Mesothelial cell of epicardium (in vitro differentiated cells): ENCODE measurements around the gene APOL2. TPM values are rescaled to one million over a fixed set of nuclear protein-coding genes. Genes with fewer than 3 reads are reported as not detected.

Source experiments
- DNase-seq, 2 experiments: peaks; one replicate each; pipeline ENCODE4 v3.0.0; 2021; ENCODE audit warnings: low spot score in 2 of 2; ENCODE audit not compliant: unreplicated experiment in 2 of 2
- H3K27ac Mint-ChIP-seq: 2 replicates; pipeline ENCODE4 v1.8.0; 2021; ENCODE audit warnings: mixed read lengths
- H3K27me3 Mint-ChIP-seq: 2 replicates; pipeline ENCODE4 v1.8.0; 2021; ENCODE audit warnings: low read depth, mixed read lengths
- H3K36me3 Mint-ChIP-seq: 2 replicates; pipeline ENCODE4 v1.8.0; 2021; ENCODE audit warnings: mixed read lengths
- H3K4me1 Mint-ChIP-seq: 2 replicates; pipeline ENCODE4 v1.8.0; 2021; ENCODE audit warnings: mixed read lengths
- H3K4me3 Mint-ChIP-seq: 2 replicates; pipeline ENCODE4 v1.8.0; 2021; ENCODE audit warnings: mild to moderate bottlenecking, moderate library complexity, mixed read lengths
- H3K9me3 Mint-ChIP-seq: 2 replicates; pipeline ENCODE4 v1.8.0; 2021; ENCODE audit warnings: mixed read lengths
- total RNA-seq: library from RNA; stranded (reverse); gene quantifications from 3 replicates; pipeline ENCODE4 v1.2.1, GENCODE V29; 2021
- TF ChIP-seq, protein P1 (sequence below): fragments of 200-600 bp; sonication (generic); IDR thresholded peaks from one replicate; pipeline ENCODE4 v1.5.0; 2021; ENCODE audit warnings: antibody characterized with exemption; ENCODE audit not compliant: unreplicated experiment

APOL2 gene
- total RNA-seq, 1 donor from 2014 or later: 55.5 TPM

DNA sequence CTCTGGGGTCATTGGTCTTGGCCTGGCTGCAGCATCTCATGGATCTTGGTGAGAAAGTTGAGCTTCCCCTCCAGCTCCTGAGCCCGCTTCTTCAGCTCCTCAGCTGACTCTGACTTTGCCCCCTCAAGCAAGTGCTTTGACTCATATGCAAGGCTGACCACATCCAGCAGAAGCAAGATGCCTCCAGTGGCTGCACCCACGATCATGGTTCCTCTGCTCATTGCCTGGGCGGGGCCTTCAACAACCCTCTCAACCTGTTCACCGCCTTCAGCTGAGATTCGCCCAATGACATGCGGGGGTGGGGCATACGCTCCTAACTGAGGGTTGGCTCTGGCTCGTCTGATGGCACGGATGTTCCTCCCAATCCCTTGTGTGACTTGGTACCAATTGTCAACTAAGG, 11.9 kb downstream of the APOL2 start:
- Mint-ChIP-seq H3K4me3 (no peak overlapping the region), H3K36me3 (peaks cover 50% of the 10 kb centered on the region), H3K4me1 (peaks cover 32% of the 10 kb centered on the region), H3K27ac (no peak overlapping the region), H3K9me3 (no peaks in the 10 kb centered on the region), H3K27me3 (no peaks in the 10 kb centered on the region)
- TF ChIP-seq, protein P1, sequence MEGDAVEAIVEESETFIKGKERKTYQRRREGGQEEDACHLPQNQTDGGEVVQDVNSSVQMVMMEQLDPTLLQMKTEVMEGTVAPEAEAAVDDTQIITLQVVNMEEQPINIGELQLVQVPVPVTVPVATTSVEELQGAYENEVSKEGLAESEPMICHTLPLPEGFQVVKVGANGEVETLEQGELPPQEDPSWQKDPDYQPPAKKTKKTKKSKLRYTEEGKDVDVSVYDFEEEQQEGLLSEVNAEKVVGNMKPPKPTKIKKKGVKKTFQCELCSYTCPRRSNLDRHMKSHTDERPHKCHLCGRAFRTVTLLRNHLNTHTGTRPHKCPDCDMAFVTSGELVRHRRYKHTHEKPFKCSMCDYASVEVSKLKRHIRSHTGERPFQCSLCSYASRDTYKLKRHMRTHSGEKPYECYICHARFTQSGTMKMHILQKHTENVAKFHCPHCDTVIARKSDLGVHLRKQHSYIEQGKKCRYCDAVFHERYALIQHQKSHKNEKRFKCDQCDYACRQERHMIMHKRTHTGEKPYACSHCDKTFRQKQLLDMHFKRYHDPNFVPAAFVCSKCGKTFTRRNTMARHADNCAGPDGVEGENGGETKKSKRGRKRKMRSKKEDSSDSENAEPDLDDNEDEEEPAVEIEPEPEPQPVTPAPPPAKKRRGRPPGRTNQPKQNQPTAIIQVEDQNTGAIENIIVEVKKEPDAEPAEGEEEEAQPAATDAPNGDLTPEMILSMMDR: no peak
- DNase-seq: no peak

DNA sequence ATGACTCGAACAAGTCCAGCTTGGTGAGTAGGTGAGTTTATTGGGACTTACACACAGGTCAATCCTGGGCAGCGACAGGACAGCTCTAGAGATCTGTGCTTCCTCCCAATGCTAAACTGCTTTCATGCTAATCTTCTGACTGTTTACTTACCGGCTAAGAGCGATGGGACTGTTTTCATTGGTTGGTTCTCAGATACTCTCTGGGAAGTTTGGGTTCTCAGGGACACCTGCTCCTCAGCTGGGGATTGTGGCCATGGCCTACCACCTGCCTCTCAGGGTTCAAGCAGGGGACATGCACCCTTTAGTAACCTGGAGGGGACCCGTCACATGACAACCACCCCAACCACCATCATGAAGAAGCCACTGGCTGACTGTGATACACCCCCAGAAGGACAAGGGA, 13.1 kb downstream of the APOL2 start:
- no peak for DNase-seq
- no peak overlapping the region for H3K27ac Mint-ChIP-seq
- TF ChIP-seq, protein P1: no peak
- no peak overlapping the region for H3K4me3 Mint-ChIP-seq
- no peaks in the 10 kb centered on the region for H3K27me3 Mint-ChIP-seq
- peaks cover 41% of the 10 kb centered on the region for H3K36me3 Mint-ChIP-seq
- peaks cover 37% of the 10 kb centered on the region for H3K4me1 Mint-ChIP-seq
- no peaks in the 10 kb centered on the region for H3K9me3 Mint-ChIP-seq

DNA sequence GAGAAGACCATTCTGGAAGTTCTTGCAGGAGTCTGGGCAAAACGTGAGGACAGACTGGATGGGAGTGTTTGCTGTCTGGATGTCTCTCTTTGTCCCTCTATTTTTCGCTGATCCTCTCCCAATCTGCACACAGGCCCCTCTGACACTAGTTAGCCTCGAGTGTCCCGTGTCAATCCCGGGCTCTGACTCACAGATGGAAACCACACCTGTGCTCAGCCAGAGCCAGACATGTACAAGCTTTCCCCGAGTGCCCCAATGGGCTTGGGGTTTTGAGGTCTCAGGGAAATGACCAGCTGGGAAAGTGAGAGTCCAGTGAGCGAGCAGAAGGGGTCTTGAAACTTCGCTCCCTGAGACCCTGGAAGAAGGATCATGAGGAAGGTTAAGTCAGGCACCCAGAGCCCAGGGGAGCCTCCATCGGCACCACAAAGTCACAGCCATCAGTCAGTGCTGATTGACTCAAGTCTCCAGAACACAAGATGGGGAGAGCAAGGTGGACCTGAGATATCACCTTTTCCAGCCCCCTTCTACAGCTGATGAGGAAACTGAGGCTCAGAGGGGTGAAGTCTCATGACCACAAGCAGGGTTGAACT, 13.9 kb downstream of the APOL2 start:
- Mint-ChIP-seq H3K27me3 (no peaks in the 10 kb centered on the region), H3K36me3 (peaks cover 34% of the 10 kb centered on the region), H3K9me3 (no peaks in the 10 kb centered on the region), H3K4me1 (peaks cover 42% of the 10 kb centered on the region), H3K27ac (no peak overlapping the region), H3K4me3 (no peak overlapping the region)
- TF ChIP-seq, protein P1: no peak
- DNase-seq: no peak

DNA sequence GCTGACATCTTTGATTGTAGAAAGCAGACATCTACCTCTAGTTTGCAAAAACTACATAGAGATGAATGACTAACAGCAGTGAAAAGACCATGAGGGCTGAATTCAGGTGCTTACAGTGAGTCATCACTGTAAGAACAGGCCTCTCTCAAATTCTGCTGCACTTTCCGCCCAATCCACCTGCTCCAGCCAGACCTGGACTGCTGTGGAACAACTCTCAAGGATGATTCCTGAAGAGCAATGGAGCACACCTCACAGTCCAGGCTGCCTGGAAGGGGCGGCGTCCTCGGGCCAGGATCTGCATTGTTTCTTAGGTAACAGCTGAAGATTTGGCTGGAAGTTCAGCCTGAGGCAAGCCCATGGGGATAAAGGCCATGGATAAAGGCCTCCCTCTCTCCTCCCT, 15.1 kb downstream of the APOL2 start:
- H3K27me3 Mint-ChIP-seq: no peaks in the 10 kb centered on the region
- no peak overlapping the region for H3K4me3 Mint-ChIP-seq
- TF ChIP-seq, protein P1: no peak
- no peak overlapping the region for H3K27ac Mint-ChIP-seq
- peaks cover 35% of the 10 kb centered on the region for H3K4me1 Mint-ChIP-seq
- no peak for DNase-seq
- no peaks in the 10 kb centered on the region for H3K9me3 Mint-ChIP-seq
- peaks cover 33% of the 10 kb centered on the region for H3K36me3 Mint-ChIP-seq

DNA sequence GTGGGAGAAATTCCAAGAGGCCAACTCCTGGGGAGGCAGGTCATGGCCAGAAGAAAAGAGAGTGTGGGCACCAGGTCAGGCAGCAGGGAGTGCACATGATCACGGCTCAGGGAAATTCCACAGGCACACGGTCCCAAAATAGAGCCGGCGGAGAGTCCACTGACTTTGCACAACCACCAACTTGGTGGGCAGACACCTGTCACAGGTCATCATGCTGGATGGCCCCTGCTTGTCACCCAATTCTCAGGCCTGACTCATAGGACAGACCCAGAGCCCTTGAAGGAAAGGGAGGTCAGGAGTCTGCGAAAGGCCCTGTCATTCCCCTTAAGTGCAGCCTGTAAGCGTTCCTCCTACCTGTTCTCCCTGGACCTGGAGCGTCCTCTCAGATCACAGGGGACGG, 15.8 kb downstream of the APOL2 start:
- H3K9me3 Mint-ChIP-seq: peaks cover 5% of the 10 kb centered on the region
- no peak overlapping the region for H3K4me3 Mint-ChIP-seq
- H3K27me3 Mint-ChIP-seq: no peaks in the 10 kb centered on the region
- TF ChIP-seq, protein P1: no peak
- no peak for DNase-seq
- H3K36me3 Mint-ChIP-seq: peaks cover 28% of the 10 kb centered on the region
- H3K4me1 Mint-ChIP-seq: peaks cover 27% of the 10 kb centered on the region
- H3K27ac Mint-ChIP-seq: no peak overlapping the region

DNA sequence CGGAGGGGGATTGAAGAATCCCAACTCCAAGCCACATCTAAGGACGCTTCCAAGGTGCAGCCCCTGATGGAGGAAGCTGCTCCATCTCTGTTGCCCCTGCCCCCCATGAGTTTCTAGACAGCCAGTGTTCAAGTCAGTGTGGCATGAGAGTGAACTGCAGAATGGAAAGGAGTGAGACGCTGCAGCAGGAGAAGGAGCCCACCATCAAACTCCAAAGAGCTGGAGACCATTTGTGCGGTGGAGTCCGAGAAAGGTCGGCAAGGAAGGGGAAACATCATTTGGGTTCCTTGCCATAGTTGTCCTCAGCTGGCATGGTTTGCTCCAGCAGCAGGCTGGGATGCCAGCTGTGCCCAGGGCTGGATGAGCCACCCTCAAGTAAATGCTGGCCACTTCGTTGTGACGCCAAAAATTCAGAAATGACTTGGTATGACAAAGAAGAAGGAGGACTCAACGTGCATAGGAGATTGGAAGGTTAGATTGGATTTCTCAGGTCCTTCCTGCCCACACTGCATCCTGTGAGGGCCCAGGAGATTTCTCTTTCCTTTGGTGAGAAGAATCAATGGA, 16.4 kb downstream of the APOL2 start:
- TF ChIP-seq, protein P1: no peak
- no peak overlapping the region for H3K27ac Mint-ChIP-seq
- H3K4me1 Mint-ChIP-seq: peaks cover 23% of the 10 kb centered on the region
- H3K4me3 Mint-ChIP-seq: no peak overlapping the region
- peaks cover 5% of the 10 kb centered on the region for H3K9me3 Mint-ChIP-seq
- DNase-seq: no peak
- peaks cover 23% of the 10 kb centered on the region for H3K36me3 Mint-ChIP-seq
- no peaks in the 10 kb centered on the region for H3K27me3 Mint-ChIP-seq
